NCI-H2081 (cell line): ENCODE measurements around the gene RNASEH2C.
"Not testable (repeated sequence)": the region's sequence is repeated elsewhere in the genome, so short reads cannot be mapped to it uniquely, and the experiment has no call there.

ENCODE experiments used
- DNase-seq, 2 experiments: peaks; one replicate each; lab custom pipeline; 2025; lab: John Stamatoyannopoulos, UW

RNASEH2C gene

DNA sequence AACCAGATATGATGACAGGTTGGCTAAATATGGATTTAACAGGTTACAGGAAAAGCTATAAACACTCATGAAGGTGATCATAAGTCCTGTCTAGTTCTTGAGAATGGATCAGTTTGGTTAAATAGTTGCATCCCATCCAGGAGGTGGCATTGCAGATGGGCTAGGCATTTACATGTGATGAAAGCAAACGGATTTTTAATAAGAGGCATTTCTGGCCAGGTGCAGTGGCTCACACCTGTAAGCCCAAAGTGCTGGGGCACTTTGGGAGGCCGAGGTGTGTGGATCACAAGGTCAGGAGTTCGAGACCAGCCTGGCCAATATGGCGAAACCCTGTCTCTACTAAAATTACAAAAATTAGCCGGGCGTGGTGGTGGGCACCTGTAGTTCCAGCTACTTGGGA is 37.1 kb downstream of the RNASEH2C start:
- DNase-seq, result not testable (repeated sequence)

DNA sequence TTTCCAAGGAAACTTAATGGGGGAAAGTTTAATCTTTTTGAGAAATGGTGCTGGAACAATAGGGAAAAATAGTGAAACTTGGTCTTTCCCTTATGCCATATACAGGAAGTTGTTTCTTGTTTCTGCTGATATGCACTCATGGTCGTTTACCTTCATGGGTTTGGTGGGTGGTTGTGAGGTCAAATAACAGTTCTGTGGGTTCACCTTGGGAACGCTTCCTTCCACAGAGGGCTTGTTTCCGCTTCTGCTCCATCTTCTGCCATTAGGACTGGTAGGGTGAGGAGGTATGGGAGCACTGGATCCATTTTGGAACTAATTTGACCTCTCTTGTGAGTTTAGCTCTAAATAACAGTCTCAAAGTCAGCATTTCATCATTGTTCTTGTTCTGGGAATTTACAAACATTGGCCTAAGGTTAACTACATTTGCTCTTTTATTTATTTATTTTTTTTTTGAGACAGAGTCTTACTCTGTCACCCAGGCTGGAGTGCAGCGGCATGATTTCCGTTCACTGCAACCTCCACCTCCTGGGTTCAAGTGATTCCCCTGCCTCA is 40.3 kb downstream of the RNASEH2C start:
- DNase-seq, result no peak

- DNase-seq, result no peak
Measured at GRCh38 chr11:65672982-65673381, 47.6 kb downstream of the RNASEH2C start.

GRCh38 chr11:65672180-65672860 is 48.3 kb downstream of the RNASEH2C start:
- no peak for DNase-seq
